Measurements from ENCODE around the gene DCP2. TPM values are rescaled to one million over a fixed set of nuclear protein-coding genes. Genes with fewer than 3 reads are reported as not detected.
"Not testable (repeated sequence)": the region's sequence is repeated elsewhere in the genome, so short reads cannot be mapped to it uniquely, and the experiment has no call there.

Gene DCP2
- total and polyA plus RNA-seq, 4 donors, result 9.5 to 91.5 (median 29.5) TPM

GRCh38 chr5:112958093-112959088 lies 18.2 kb upstream of the DCP2 start:
- peak; percentile 83 for ATAC-seq (ENCODE audit: insufficient read depth, low FRiP score)
- H3K9me3 ChIP-seq (ENCODE audit: control insufficient read depth in 4 of 4, insufficient read depth in 3 of 4, low read length in 3 of 4), result no peaks in the 10 kb centered on the region
- no peak overlapping the region for H3K9ac ChIP-seq (ENCODE audit: insufficient read depth in 1 of 2, low read length in 2 of 2)
- H3K4me3 ChIP-seq, result no peak overlapping the region
- no peaks in the 10 kb centered on the region for H3K27me3 ChIP-seq (ENCODE audit: control insufficient read depth in 3 of 3, insufficient read depth in 3 of 3, low read length in 2 of 3)
- DNase-seq, result peak; percentile 49 to 75 (median 74)
- H3K4me1 ChIP-seq (ENCODE audit: control insufficient read depth in 5 of 5, insufficient read depth in 5 of 5, low read length in 5 of 5), result peaks cover 0 to 14% (median 9%) of the 10 kb centered on the region in 5 donors
- H3K27ac ChIP-seq (ENCODE audit: low read depth in 1 of 2, low read length in 1 of 2), result peak overlapping the region in 1 of 2 donors; percentile 60
- H3K36me3 ChIP-seq (ENCODE audit: control insufficient read depth in 4 of 4, insufficient read depth in 4 of 4, low read length in 4 of 4), result no peaks in the 10 kb centered on the region
- no peak for TF ChIP-seq CTCF (IDR thresholded peaks at IDR 0.05; ENCODE audit: control extremely low read depth, extremely low read depth)
- 48 to 72% methylated on average over 5 of the region's 5 CpGs for WGBS, 2 donors

DNA sequence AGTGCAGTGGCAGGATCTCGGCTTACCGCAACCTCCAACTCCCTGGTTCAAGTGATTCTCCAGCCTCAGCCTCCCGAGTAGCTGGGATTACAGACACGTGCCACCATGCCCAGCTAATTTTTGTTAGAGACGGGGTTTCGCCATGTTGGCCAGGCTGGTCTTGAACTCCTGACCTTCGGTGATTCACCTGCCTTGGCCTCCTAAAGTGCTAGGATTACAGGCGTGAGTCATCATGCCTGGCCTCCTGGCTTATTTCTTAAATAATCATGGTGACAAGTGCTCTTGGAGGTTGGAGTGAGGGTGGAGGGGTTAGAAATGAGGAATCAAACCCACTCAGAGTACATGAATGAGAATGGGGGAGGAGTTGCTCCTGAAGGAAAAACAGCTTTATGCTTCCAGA lies 16.7 kb upstream of the DCP2 start:
- H3K27me3 ChIP-seq (ENCODE audit: control insufficient read depth in 3 of 3, insufficient read depth in 3 of 3, low read length in 2 of 3); H3K27ac ChIP-seq (ENCODE audit: low read depth in 1 of 2, low read length in 1 of 2); H3K4me3 ChIP-seq; H3K9me3 ChIP-seq (ENCODE audit: control insufficient read depth in 4 of 4, insufficient read depth in 3 of 4, low read length in 3 of 4); DNase-seq; ATAC-seq (ENCODE audit: insufficient read depth, low FRiP score); H3K9ac ChIP-seq (ENCODE audit: insufficient read depth in 1 of 2, low read length in 2 of 2); H3K36me3 ChIP-seq (ENCODE audit: control insufficient read depth in 4 of 4, insufficient read depth in 4 of 4, low read length in 4 of 4): not testable (repeated sequence)
- WGBS, 2 donors, result 72 to 90% methylated on average over 8 of the region's 8 CpGs
- H3K4me1 ChIP-seq (ENCODE audit: control insufficient read depth in 5 of 5, insufficient read depth in 5 of 5, low read length in 5 of 5), result peaks cover 1 to 14% (median 9%) of the 10 kb centered on the region in 5 donors

DNA sequence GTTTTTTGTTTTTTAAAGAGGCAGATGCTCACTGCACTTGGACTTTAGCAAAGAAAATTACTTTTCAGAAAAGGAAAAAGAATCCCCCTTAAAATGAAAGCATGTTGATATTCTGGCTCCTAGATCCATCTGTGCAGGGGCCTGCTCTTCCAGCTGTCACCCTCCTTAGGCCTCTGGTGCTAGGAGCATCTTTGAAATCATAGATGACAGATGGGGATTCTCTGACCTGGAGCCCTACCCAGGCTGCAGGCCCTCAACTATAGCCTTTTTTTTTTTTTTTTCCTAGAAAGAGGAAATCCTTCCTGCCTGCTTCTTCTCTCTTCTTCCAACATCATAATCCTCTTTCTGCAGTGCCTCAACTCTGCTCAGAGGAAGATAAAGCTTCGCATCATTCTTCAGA lies 16.3 kb upstream of the DCP2 start:
- WGBS, 2 donors, result 92 to 95% methylated on average over 1 of the region's 1 CpG
- Histone ChIP-seq H3K36me3 (ENCODE audit: control insufficient read depth in 4 of 4, insufficient read depth in 4 of 4, low read length in 4 of 4) (no peaks in the 10 kb centered on the region), H3K9me3 (ENCODE audit: control insufficient read depth in 4 of 4, insufficient read depth in 3 of 4, low read length in 3 of 4) (no peaks in the 10 kb centered on the region), H3K4me3 (no peak overlapping the region), H3K27me3 (ENCODE audit: control insufficient read depth in 3 of 3, insufficient read depth in 3 of 3, low read length in 2 of 3) (no peaks in the 10 kb centered on the region), H3K4me1 (ENCODE audit: control insufficient read depth in 5 of 5, insufficient read depth in 5 of 5, low read length in 5 of 5) (peaks cover 1 to 14% (median 9%) of the 10 kb centered on the region in 5 donors), H3K9ac (ENCODE audit: insufficient read depth in 1 of 2, low read length in 2 of 2) (no peak overlapping the region), H3K27ac (ENCODE audit: low read depth in 1 of 2, low read length in 1 of 2) (no peak overlapping the region)
- ATAC-seq (ENCODE audit: insufficient read depth, low FRiP score) (no peak), DNase-seq (no peak)
- TF ChIP-seq CTCF (IDR thresholded peaks at IDR 0.05; ENCODE audit: control extremely low read depth, extremely low read depth), result no peak

DNA sequence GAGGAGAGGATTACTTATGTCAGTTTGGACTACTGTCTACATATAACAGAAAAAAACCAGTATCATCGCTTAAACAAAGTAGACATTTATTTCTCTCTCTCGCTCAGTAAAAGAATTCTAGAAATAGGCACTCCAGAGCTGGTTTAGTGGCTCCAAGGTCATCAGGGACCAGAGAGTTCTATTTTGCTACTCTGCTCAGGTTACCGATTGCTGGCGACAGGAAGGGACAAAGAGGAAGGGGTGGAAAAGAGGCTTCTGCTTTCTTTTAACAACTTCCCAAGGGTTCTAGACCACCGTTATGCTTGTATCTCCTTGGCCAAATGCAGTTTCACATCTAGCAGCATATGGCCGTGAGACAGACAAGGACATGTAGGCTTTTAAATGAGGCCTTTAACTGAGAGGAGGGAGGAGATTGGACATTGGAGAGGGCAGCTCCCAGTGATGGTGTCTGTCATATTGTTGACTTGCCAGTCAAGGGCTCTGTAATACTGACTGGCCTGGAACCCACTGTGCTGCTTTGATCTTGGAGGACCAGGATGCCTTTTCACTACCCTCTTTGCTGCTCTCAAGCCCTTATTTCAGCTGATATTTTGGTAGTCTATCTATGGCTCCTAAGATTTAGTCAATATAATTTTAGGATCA lies 15.6 kb upstream of the DCP2 start:
- no peak for ATAC-seq (ENCODE audit: insufficient read depth, low FRiP score)
- H3K4me3 ChIP-seq, result no peak overlapping the region
- WGBS, 2 donors, result 61 to 82% methylated on average over 6 of the region's 6 CpGs
- no peak for TF ChIP-seq CTCF (IDR thresholded peaks at IDR 0.05; ENCODE audit: control extremely low read depth, extremely low read depth)
- H3K9me3 ChIP-seq (ENCODE audit: control insufficient read depth in 4 of 4, insufficient read depth in 3 of 4, low read length in 3 of 4), result no peaks in the 10 kb centered on the region
- no peak for DNase-seq
- H3K27me3 ChIP-seq (ENCODE audit: control insufficient read depth in 3 of 3, insufficient read depth in 3 of 3, low read length in 2 of 3), result no peaks in the 10 kb centered on the region
- no peaks in the 10 kb centered on the region for H3K36me3 ChIP-seq (ENCODE audit: control insufficient read depth in 4 of 4, insufficient read depth in 4 of 4, low read length in 4 of 4)
- H3K27ac ChIP-seq (ENCODE audit: low read depth in 1 of 2, low read length in 1 of 2), result no peak overlapping the region
- H3K4me1 ChIP-seq (ENCODE audit: control insufficient read depth in 5 of 5, insufficient read depth in 5 of 5, low read length in 5 of 5), result peaks cover 1 to 14% (median 9%) of the 10 kb centered on the region in 5 donors
- H3K9ac ChIP-seq (ENCODE audit: insufficient read depth in 1 of 2, low read length in 2 of 2), result no peak overlapping the region

DNA sequence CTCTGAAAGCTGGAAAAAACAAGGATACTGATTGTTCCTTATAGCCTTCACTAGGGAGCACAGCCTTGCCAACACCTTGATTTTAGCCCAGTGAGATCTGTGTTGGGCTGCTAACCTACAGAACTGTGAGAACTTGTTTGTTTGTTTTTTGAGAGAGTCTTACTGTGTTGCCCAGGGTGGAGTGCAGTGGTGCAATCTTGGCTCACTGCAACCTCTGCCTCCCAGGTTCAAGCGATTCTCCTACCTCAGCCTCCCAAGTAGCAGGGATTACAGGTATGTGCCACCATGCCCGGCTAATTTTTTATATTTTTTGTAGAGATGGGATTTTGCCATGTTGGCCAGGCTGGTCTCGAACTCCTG lies 13.2 kb upstream of the DCP2 start:
- H3K36me3 ChIP-seq (ENCODE audit: control insufficient read depth in 4 of 4, insufficient read depth in 4 of 4, low read length in 4 of 4); ATAC-seq (ENCODE audit: insufficient read depth, low FRiP score); DNase-seq; H3K27me3 ChIP-seq (ENCODE audit: control insufficient read depth in 3 of 3, insufficient read depth in 3 of 3, low read length in 2 of 3); H3K4me3 ChIP-seq; H3K9me3 ChIP-seq (ENCODE audit: control insufficient read depth in 4 of 4, insufficient read depth in 3 of 4, low read length in 3 of 4); H3K9ac ChIP-seq (ENCODE audit: insufficient read depth in 1 of 2, low read length in 2 of 2); H3K4me1 ChIP-seq (ENCODE audit: control insufficient read depth in 5 of 5, insufficient read depth in 5 of 5, low read length in 5 of 5); H3K27ac ChIP-seq (ENCODE audit: low read depth in 1 of 2, low read length in 1 of 2): not testable (repeated sequence)
- WGBS, 2 donors, result 71 to 94% methylated on average over 3 of the region's 3 CpGs

All from lung (tissue), 12 donors.